Endometrium (tissue), 2 donors: ENCODE results near the gene AKT3.
A peak's percentile ranks its signal among the peaks of the same experiment; 100 is the strongest.

Source experiments
- FAIRE-seq: peaks from 2 replicates; lab custom pipeline; 2012; peaks lifted over from hg19 to GRCh38; lab: Jason Lieb, UNC
- donor health status: control.
- donor health status: control.

AKT3 gene

GRCh38 chr1:243549791-243550190 is 300.3 kb downstream of the AKT3 start:
- FAIRE-seq: no peak

GRCh38 chr1:243549108-243549507 is 300.9 kb downstream of the AKT3 start:
- FAIRE-seq: no peak

DNA sequence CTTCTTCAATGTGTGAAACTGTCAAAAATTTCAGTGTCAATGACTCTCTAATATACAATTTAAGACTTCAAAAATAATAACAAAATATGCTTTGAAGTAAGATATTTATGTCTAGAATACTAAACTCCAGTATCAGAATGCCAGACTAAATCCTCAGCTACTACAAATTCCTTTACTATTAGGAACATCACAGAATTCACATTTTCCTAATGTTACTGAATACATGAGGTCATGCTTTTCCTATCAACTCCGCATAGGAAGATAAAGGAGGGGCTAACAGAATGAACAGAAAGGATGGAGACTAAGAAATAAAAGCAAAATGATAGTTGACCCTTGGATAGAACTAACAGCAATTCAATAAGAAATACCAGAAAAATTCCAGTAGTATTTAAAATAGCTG is 301.5 kb downstream of the AKT3 start:
- FAIRE-seq: no peak

- FAIRE-seq: no peak
Measured at GRCh38 chr1:243547891-243548290, 302.2 kb downstream of the AKT3 start.

DNA sequence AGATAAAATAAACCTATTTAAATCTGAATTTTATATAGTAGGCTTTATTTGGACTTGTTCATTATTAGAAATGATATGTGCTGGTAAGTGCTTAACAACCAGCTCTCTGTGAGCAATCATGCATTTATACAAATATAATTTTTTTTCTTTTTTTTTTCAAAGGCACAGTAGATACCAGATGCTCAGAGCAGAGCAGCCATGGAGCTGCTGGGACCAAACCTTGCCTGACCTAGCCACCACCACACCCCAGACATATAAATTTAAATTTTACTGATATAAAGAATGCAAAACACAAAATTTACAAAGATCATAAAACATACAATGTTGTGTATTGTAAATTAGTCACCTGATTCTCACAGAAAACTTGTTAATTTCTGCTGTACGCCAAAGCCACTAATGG is 303.6 kb downstream of the AKT3 start:
- FAIRE-seq: no peak

- no peak for FAIRE-seq
Measured at GRCh38 chr1:243543501-243543900, 306.5 kb downstream of the AKT3 start.

GRCh38 chr1:243542739-243543415 is 307.2 kb downstream of the AKT3 start:
- no peak for FAIRE-seq

- no peak for FAIRE-seq
Measured at GRCh38 chr1:243539636-243540035, 310.4 kb downstream of the AKT3 start.

DNA sequence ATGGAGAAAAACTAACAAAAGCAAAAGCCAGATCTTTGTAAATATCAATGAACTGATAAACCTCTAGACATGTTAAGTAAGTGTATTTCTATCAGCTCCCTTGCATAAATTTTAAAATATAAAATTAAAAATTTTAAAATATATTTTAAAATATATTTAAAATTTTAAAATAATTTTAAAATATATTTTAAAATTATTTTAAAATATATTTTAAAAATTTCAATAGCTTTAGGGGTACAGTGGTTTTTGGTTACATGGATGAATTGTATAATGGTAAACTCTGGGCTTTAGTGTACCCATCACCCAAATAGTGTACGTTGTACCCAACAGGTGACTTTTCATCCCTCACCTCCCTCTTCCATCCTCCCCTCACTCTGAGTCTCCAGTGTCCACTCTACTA is 315.0 kb downstream of the AKT3 start:
- peak; percentile 26 for FAIRE-seq

- FAIRE-seq: no peak
Measured at GRCh38 chr1:243529512-243529911, 320.5 kb downstream of the AKT3 start.

- no peak for FAIRE-seq
Measured at GRCh38 chr1:243528459-243529121, 321.5 kb downstream of the AKT3 start.

DNA sequence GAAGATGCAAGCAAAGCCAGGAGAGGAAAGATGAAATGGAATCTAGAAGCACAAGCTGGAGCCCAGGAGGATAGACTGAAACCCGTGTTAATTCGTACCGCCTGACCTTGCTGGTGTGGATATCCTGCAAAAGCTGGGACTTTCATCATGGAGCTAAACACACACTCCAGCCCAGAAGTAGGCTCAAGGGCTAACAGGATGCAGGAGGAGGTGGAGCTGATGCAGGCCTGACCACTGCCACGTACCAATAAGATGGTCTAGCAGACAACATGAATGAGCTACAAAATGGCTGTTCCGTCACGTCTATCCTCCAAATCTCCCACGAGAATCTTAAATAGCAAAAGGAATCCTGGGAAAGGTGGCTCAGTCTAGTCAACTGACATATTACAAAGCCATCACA is 323.9 kb downstream of the AKT3 start:
- no peak for FAIRE-seq

GRCh38 chr1:243525085-243525487 is 325.0 kb downstream of the AKT3 start:
- no peak for FAIRE-seq

DNA sequence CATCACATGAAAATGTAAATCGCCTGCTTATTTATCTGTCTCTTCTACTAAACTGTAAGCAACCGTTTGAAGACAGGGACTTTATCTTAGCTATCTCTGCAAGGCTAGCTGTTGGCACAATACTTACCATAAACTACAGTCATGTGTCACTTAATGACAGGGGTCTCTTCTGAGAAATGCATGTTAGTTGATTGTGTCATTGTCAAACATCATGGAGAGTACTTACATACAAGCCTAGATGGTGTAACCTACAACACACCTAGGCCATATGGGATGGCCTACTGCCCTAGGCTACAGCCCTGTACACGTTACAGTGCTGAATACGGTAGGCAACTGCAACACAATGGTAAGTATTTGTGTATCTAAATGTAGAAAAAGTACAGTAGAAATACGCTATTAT is 326.3 kb downstream of the AKT3 start:
- FAIRE-seq: no peak

- no peak for FAIRE-seq
Measured at GRCh38 chr1:243520831-243521230, 329.2 kb downstream of the AKT3 start.

- no peak for FAIRE-seq
Measured at GRCh38 chr1:243514927-243515326, 335.1 kb downstream of the AKT3 start.

DNA sequence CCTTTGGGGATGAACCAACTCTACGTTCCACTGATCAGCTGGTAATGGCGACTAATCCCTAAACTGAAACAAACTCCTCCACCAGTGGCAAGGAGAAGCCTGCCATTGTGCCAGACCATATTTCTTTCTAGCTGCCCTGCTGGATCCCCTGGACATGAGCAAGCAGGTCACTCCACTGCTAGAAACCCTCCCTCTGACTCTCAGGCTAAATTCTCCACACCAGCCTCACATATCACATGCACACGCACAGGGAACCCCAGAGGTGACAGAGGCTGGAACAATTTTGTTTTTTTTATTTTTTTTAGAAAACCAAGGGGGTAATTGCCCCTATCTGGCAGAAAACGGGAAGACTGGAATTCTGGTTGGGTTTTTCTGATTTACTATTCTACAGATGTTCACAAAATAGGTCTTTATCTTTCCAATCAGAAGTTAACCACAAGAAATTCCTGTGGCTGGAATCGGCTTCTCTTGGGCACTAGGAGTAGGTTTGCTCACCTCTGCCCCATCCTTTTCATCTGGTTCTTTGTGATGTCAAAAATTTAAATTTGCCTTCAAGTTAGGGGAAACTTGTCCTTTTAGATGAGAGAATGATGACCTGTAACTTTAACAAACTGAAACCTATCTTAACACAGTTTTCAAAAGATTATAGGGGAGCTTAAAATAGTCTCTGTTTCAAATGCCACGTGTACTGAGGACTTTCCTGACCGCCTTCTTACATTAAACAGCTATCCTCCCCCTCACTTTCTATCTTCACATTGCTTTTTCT is 336.1 kb downstream of the AKT3 start:
- no peak for FAIRE-seq

GRCh38 chr1:243510928-243511327 is 339.1 kb downstream of the AKT3 start:
- FAIRE-seq: no peak

- no peak for FAIRE-seq
Measured at GRCh38 chr1:243508943-243509342, 341.1 kb downstream of the AKT3 start.

- FAIRE-seq: no peak
Measured at GRCh38 chr1:243508303-243508713, 341.7 kb downstream of the AKT3 start.

- no peak for FAIRE-seq
Measured at GRCh38 chr1:243507672-243508302, 342.3 kb downstream of the AKT3 start.

- FAIRE-seq: no peak
Measured at GRCh38 chr1:243507001-243507671, 342.9 kb downstream of the AKT3 start.
